ENCODE results near the gene THSD1.
A peak's percentile ranks its signal among the peaks of the same experiment; 100 is the strongest.
"Not testable (repeated sequence)": the region's sequence is repeated elsewhere in the genome, so short reads cannot be mapped to it uniquely, and the experiment has no call there.

Gene THSD1

DNA sequence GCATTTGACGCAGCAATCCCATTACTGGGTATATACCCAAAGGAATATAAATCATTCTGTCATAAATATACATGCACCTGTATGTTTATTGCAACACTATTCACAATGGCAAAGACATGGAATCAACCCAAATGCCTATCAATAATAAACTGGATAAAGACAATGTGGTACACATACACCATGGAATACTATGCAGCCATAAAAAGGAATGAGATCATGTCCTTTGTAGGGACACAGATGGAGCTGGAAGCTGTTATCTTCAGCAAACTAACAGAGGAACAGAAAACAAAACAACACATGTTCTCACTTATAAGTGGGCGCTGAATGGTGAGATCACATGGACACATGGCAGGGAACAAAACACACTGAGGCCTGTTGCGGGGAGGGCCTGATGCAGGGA lies 63.8 kb downstream of the THSD1 start:
- H3K4me3 ChIP-seq (ENCODE audit: low read depth, low read length); H3K4me1 ChIP-seq (ENCODE audit: control insufficient read depth, insufficient read depth, low read length); POLR2A ChIA-PET; H3K27ac ChIP-seq (ENCODE audit: extremely low read depth, low read depth, low read length); H3K9me3 ChIP-seq (ENCODE audit: control insufficient read depth, insufficient read depth, low read depth, low read length); H3K36me3 ChIP-seq (ENCODE audit: control insufficient read depth in 2 of 2, insufficient read depth in 1 of 2, low read length in 2 of 2): not testable (repeated sequence)
- CTCF ChIA-PET = interaction anchor here (0.7 to 1.6 kb wide), 2 partner anchors 39 to 109 kb away, joined by 4 to 6 read pairs; no protein-coding TSS in a partner anchor
- TF ChIP-seq ZNF146 (tag by site-specific recombination; IDR thresholded peaks at IDR 0.05) = peak; percentile 68

- H3K4me1 ChIP-seq (ENCODE audit: control insufficient read depth, insufficient read depth, low read length); H3K27ac ChIP-seq (ENCODE audit: extremely low read depth, low read depth, low read length); H3K9me3 ChIP-seq (ENCODE audit: control insufficient read depth, insufficient read depth, low read depth, low read length); POLR2A ChIA-PET; H3K36me3 ChIP-seq (ENCODE audit: control insufficient read depth in 2 of 2, insufficient read depth in 1 of 2, low read length in 2 of 2); H3K4me3 ChIP-seq (ENCODE audit: low read depth, low read length): not testable (repeated sequence)
- CTCF ChIA-PET = interaction anchor here (0.6 to 1.0 kb wide), 2 partner anchors 113 to 676 kb away, joined by 4 to 5 read pairs; partner anchors contain the start of gene VPS36
Observed at GRCh38 chr13:52337828-52338455, 68.0 kb downstream of the THSD1 start.

GRCh38 chr13:52334107-52334506 lies 71.9 kb downstream of the THSD1 start:
- POLR2A ChIA-PET; CTCF ChIA-PET; H3K27ac ChIP-seq (ENCODE audit: extremely low read depth, low read depth, low read length); H3K9me3 ChIP-seq (ENCODE audit: control insufficient read depth, insufficient read depth, low read depth, low read length); H3K36me3 ChIP-seq (ENCODE audit: control insufficient read depth in 2 of 2, insufficient read depth in 1 of 2, low read length in 2 of 2); H3K4me3 ChIP-seq (ENCODE audit: low read depth, low read length); H3K4me1 ChIP-seq (ENCODE audit: control insufficient read depth, insufficient read depth, low read length): not testable (repeated sequence)

GRCh38 chr13:52331844-52332243 lies 74.1 kb downstream of the THSD1 start:
- CTCF ChIA-PET; H3K36me3 ChIP-seq (ENCODE audit: control insufficient read depth in 2 of 2, insufficient read depth in 1 of 2, low read length in 2 of 2); H3K4me3 ChIP-seq (ENCODE audit: low read depth, low read length); H3K4me1 ChIP-seq (ENCODE audit: control insufficient read depth, insufficient read depth, low read length); H3K27ac ChIP-seq (ENCODE audit: extremely low read depth, low read depth, low read length); POLR2A ChIA-PET; H3K9me3 ChIP-seq (ENCODE audit: control insufficient read depth, insufficient read depth, low read depth, low read length): not testable (repeated sequence)

Measured in HEK293 (cell line).